ENCODE results near the gene TTC7B.

Gene TTC7B

GRCh38 chr14:90695997-90696660, 120.1 kb downstream of the TTC7B start:
- TF ChIP-seq, protein P1, sequence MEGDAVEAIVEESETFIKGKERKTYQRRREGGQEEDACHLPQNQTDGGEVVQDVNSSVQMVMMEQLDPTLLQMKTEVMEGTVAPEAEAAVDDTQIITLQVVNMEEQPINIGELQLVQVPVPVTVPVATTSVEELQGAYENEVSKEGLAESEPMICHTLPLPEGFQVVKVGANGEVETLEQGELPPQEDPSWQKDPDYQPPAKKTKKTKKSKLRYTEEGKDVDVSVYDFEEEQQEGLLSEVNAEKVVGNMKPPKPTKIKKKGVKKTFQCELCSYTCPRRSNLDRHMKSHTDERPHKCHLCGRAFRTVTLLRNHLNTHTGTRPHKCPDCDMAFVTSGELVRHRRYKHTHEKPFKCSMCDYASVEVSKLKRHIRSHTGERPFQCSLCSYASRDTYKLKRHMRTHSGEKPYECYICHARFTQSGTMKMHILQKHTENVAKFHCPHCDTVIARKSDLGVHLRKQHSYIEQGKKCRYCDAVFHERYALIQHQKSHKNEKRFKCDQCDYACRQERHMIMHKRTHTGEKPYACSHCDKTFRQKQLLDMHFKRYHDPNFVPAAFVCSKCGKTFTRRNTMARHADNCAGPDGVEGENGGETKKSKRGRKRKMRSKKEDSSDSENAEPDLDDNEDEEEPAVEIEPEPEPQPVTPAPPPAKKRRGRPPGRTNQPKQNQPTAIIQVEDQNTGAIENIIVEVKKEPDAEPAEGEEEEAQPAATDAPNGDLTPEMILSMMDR (IDR thresholded peaks at IDR 0.05) = no peak
- Histone ChIP-seq H3K9ac (no peak overlapping the region), H3K27ac (peak overlapping the region; percentile 79), H3K4me1 (peaks cover 34% of the 10 kb centered on the region), H3K27me3 (ENCODE audit: control insufficient read depth, insufficient read depth, low read length) (no peaks in the 10 kb centered on the region), H3K36me3 (ENCODE audit: control insufficient read depth, insufficient read depth, low read length) (no peaks in the 10 kb centered on the region), H2AFZ (peak overlapping the region; percentile 65), H3K4me3 (ENCODE audit: low read depth, low read length) (no peak overlapping the region), H3K4me2 (ENCODE audit: low read length) (no peak overlapping the region), H3K79me2 (no peaks in the 10 kb centered on the region), H3K9me3 (ENCODE audit: control insufficient read depth, low read length) (no peaks in the 10 kb centered on the region)

DNA sequence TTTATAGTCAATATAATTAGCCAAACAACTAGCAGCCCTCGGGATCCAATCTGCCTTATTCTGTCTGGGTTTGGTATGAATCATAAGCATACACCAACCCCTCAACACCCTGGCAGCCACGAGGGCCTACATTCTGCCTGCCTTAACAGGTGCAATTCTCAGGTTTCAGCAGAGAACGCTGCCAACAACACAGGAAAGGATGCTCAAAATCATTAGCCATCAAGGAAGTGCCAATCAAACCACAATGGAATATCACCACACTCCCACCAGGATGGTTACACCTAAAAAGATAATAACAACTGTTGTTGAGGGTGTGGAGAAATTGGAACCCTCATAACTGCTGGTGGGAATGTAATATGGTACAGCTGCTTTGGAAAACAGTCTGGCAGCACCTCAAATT, 122.8 kb downstream of the TTC7B start:
- H3K9me3 ChIP-seq (ENCODE audit: control insufficient read depth, low read length) = no peaks in the 10 kb centered on the region
- no peaks in the 10 kb centered on the region for H3K36me3 ChIP-seq (ENCODE audit: control insufficient read depth, insufficient read depth, low read length)
- no peak overlapping the region for H3K4me2 ChIP-seq (ENCODE audit: low read length)
- peaks cover 26% of the 10 kb centered on the region for H3K4me1 ChIP-seq
- no peak overlapping the region for H3K4me3 ChIP-seq (ENCODE audit: low read depth, low read length)
- no peak overlapping the region for H2AFZ ChIP-seq
- TF ChIP-seq, protein P1 (IDR thresholded peaks at IDR 0.05) = no peak
- H3K9ac ChIP-seq = no peak overlapping the region
- H3K79me2 ChIP-seq = no peaks in the 10 kb centered on the region
- no peak overlapping the region for H3K27ac ChIP-seq
- H3K27me3 ChIP-seq (ENCODE audit: control insufficient read depth, insufficient read depth, low read length) = no peaks in the 10 kb centered on the region

- TF ChIP-seq, protein P1 (IDR thresholded peaks at IDR 0.05) = no peak
- Histone ChIP-seq H3K9me3 (ENCODE audit: control insufficient read depth, low read length) (no peaks in the 10 kb centered on the region), H3K9ac (no peak overlapping the region), H3K27me3 (ENCODE audit: control insufficient read depth, insufficient read depth, low read length) (no peaks in the 10 kb centered on the region), H2AFZ (no peak overlapping the region), H3K27ac (no peak overlapping the region), H3K36me3 (ENCODE audit: control insufficient read depth, insufficient read depth, low read length) (no peaks in the 10 kb centered on the region), H3K4me2 (ENCODE audit: low read length) (no peak overlapping the region), H3K4me1 (peaks cover 21% of the 10 kb centered on the region), H3K79me2 (no peaks in the 10 kb centered on the region), H3K4me3 (ENCODE audit: low read depth, low read length) (no peak overlapping the region)
These were observed 123.4 kb downstream of the TTC7B start for GRCh38 chr14:90692826-90693225.

DNA sequence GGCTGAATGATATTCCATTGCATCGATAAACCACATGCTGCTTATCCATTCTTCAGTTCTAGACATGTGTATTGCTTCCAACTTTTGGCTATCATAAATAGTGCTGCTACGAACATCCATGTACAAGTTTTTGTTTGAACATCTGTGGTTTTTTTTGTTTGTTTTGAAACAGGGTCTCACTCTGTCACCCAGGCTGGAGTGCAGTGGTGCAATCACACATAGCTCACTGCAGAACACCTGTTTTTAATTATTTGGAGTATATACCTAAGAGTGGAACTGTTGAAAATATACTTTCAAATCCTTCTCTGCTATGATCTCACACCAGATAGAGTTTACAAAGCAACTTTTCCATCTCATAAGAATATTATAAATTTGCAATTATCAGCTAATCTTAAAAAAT, 124.2 kb downstream of the TTC7B start:
- Histone ChIP-seq H3K36me3 (ENCODE audit: control insufficient read depth, insufficient read depth, low read length) (no peaks in the 10 kb centered on the region), H3K9ac (no peak overlapping the region), H3K4me3 (ENCODE audit: low read depth, low read length) (no peak overlapping the region), H3K27me3 (ENCODE audit: control insufficient read depth, insufficient read depth, low read length) (no peaks in the 10 kb centered on the region), H3K4me2 (ENCODE audit: low read length) (no peak overlapping the region), H3K27ac (no peak overlapping the region), H3K79me2 (no peaks in the 10 kb centered on the region), H2AFZ (no peak overlapping the region), H3K4me1 (peaks cover 14% of the 10 kb centered on the region), H3K9me3 (ENCODE audit: control insufficient read depth, low read length) (no peaks in the 10 kb centered on the region)
- TF ChIP-seq, protein P1 (IDR thresholded peaks at IDR 0.05) = no peak

DNA sequence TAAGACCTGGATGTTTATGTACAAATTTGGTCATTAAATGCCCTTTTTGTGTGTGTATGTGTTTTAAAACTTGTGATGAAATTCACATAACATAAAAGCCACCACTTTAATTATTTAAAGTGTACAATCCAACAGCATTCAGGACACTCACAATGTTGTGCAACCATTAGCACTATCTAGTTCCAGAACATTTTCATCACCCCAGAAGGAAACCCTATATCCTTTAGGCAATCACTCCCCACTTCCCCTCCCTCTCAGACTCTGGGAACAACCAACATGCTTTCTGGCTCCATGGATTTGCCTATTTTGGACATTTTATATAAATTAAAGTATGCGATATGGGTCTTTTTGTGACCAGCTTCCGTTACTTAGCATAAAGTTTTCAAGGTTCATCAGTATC, 124.6 kb downstream of the TTC7B start:
- Histone ChIP-seq H2AFZ (no peak overlapping the region), H3K9me3 (ENCODE audit: control insufficient read depth, low read length) (no peaks in the 10 kb centered on the region), H3K36me3 (ENCODE audit: control insufficient read depth, insufficient read depth, low read length) (no peaks in the 10 kb centered on the region), H3K4me2 (ENCODE audit: low read length) (no peak overlapping the region), H3K4me1 (peaks cover 10% of the 10 kb centered on the region), H3K27me3 (ENCODE audit: control insufficient read depth, insufficient read depth, low read length) (no peaks in the 10 kb centered on the region), H3K4me3 (ENCODE audit: low read depth, low read length) (no peak overlapping the region), H3K27ac (no peak overlapping the region), H3K79me2 (no peaks in the 10 kb centered on the region), H3K9ac (no peak overlapping the region)
- TF ChIP-seq, protein P1 (IDR thresholded peaks at IDR 0.05) = no peak

All from parathyroid adenoma (tissue), 2 donors.